ENCODE data around the gene CCDC158.

DNA sequence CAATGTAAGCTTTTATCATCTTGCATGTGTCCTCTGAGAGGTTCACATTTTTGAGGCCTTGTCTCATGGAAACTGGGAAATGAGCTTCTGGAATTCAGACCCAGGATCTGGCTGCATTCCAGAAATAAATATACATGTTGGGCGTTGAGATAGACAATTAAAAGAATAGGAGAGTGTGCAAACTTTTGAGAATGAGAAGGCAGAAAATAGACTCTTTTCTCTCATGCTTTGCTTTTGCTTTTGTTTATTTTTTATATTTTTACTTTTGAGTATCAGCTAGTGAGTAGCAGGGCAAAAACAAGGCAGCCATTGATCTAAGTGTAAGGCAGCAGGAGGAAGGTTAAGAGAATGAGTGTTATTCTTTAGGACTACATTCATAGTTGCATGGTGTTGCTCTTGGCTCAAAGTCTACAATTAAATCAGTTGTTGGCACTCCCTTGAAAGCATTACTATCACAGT lies 26.5 kb upstream of the CCDC158 start:
- TF ChIP-seq, protein P1, sequence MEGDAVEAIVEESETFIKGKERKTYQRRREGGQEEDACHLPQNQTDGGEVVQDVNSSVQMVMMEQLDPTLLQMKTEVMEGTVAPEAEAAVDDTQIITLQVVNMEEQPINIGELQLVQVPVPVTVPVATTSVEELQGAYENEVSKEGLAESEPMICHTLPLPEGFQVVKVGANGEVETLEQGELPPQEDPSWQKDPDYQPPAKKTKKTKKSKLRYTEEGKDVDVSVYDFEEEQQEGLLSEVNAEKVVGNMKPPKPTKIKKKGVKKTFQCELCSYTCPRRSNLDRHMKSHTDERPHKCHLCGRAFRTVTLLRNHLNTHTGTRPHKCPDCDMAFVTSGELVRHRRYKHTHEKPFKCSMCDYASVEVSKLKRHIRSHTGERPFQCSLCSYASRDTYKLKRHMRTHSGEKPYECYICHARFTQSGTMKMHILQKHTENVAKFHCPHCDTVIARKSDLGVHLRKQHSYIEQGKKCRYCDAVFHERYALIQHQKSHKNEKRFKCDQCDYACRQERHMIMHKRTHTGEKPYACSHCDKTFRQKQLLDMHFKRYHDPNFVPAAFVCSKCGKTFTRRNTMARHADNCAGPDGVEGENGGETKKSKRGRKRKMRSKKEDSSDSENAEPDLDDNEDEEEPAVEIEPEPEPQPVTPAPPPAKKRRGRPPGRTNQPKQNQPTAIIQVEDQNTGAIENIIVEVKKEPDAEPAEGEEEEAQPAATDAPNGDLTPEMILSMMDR (IDR thresholded peaks at IDR 0.05) = no peak
- TF ChIP-seq EZH2 (IDR thresholded peaks at IDR 0.05; ENCODE audit: borderline replicate concordance, insufficient read depth, low read depth, low read length, poor library complexity, severe bottlenecking) = no peak

Measured in B cell (primary cell).